ENCODE measurements around the gene RBM23.

- TF ChIP-seq CTCF (IDR thresholded peaks at IDR 0.05) = no peak
- TF ChIP-seq POLR2A (IDR thresholded peaks at IDR 0.05) = no peak
Observed at GRCh38 chr14:22901799-22902198, 17.1 kb downstream of the RBM23 start.
